ENCODE measurements around the gene SH3PXD2A. TPM values are rescaled to one million over a fixed set of nuclear protein-coding genes. Genes with fewer than 3 reads are reported as not detected.

SH3PXD2A gene
- total RNA-seq, 1 experiment from 2014 or later, result 13.2 TPM

DNA sequence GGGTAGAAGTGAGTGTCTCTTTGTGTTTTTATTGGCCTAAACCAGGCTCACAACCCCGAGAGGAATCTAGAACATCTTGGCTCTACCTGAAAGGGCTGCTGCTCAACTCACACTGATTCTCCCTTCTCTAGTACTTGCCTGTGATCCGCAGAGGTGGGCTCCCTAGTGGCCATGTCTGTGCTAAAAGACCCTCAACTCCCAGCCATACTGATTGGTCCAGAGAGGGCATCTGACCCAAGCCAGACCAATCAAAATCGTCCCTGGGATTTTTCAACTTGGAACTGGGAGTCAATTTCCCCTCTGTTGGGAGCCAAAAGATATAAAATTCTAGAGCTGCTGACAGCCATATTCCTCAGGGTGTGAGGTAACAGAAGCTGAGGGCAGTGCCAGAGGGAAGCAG lies 55.3 kb downstream of the SH3PXD2A start:
- CTCF ChIA-PET, result interaction anchor here (1.4 kb wide), 1 partner anchor 55 kb away, joined by 4 read pairs; no protein-coding TSS in a partner anchor
- POLR2A ChIA-PET, result interaction anchor here (1.4 kb wide), 1 partner anchor 10 kb away, joined by 3 read pairs; no protein-coding TSS in a partner anchor
- Mint-ChIP-seq H3K9me3 (ENCODE audit: unreplicated experiment) (no peaks in the 10 kb centered on the region), H3K36me3 (ENCODE audit: insufficient read depth, unreplicated experiment) (peaks cover 21% of the 10 kb centered on the region), H3K4me1 (ENCODE audit: insufficient read depth, unreplicated experiment) (peaks cover 8% of the 10 kb centered on the region), H3K4me3 (ENCODE audit: unreplicated experiment) (no peak overlapping the region), H3K27me3 (ENCODE audit: insufficient read depth, unreplicated experiment) (no peaks in the 10 kb centered on the region), H3K27ac (ENCODE audit: low read depth, unreplicated experiment) (no peak overlapping the region)
- no TSS peak for BruUV-seq (replicated peaks)
- DNase-seq (ENCODE audit: unreplicated experiment), result no peak
- intact Hi-C loops (cut with micrococcal nuclease), result no loop called here
- TF ChIP-seq, protein P1, sequence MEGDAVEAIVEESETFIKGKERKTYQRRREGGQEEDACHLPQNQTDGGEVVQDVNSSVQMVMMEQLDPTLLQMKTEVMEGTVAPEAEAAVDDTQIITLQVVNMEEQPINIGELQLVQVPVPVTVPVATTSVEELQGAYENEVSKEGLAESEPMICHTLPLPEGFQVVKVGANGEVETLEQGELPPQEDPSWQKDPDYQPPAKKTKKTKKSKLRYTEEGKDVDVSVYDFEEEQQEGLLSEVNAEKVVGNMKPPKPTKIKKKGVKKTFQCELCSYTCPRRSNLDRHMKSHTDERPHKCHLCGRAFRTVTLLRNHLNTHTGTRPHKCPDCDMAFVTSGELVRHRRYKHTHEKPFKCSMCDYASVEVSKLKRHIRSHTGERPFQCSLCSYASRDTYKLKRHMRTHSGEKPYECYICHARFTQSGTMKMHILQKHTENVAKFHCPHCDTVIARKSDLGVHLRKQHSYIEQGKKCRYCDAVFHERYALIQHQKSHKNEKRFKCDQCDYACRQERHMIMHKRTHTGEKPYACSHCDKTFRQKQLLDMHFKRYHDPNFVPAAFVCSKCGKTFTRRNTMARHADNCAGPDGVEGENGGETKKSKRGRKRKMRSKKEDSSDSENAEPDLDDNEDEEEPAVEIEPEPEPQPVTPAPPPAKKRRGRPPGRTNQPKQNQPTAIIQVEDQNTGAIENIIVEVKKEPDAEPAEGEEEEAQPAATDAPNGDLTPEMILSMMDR (IDR thresholded peaks at IDR 0.05; ENCODE audit: unreplicated experiment), result no peak

DNA sequence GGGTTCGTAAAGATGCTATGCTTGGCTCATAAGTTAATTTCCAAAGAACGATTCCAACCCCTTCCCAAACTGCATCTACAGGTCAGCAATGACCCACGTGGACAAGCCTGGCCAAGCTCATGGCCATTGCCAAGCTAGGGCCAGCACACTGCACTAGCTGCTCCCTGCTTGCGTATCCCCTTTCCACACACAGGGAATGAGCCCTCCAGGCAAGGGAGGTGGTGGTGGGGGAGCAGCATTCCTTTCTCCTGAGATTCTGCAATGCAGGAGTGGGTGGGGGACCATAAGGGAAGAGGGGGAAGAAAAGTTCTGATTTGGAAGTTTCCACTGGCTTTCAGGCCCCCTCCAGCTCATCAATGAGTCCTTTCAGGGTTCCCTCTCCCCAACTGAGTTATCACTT lies 56.0 kb downstream of the SH3PXD2A start:
- no peak for DNase-seq (ENCODE audit: unreplicated experiment)

DNA sequence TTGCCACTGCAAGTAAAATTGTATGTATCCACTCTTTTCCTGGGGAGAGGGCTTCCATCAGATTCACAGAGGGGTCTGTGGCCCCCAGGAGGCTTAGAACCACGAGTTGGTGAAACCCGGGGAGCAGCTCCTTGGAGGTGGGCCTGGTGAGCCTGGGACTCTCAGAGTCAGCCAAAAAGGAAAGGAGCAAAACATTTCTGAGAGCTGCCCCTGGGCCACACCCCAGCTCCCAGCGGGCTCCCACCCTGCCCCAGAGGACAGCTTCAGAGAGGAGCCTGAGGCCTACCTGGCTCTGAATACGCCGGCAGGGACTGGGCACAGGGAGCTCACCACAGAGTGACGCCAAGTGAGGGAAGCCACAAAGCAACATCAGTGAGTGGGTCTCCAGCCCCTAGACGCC lies 56.9 kb downstream of the SH3PXD2A start:
- no peak overlapping the region for H3K4me3 Mint-ChIP-seq (ENCODE audit: unreplicated experiment)
- peaks cover 8% of the 10 kb centered on the region for H3K4me1 Mint-ChIP-seq (ENCODE audit: insufficient read depth, unreplicated experiment)
- no TSS peak for BruUV-seq (replicated peaks)
- no peaks in the 10 kb centered on the region for H3K27me3 Mint-ChIP-seq (ENCODE audit: insufficient read depth, unreplicated experiment)
- POLR2A ChIA-PET, result interaction anchor here (1.3 kb wide), 1 partner anchor 9 kb away, joined by 4 read pairs; no protein-coding TSS in a partner anchor
- TF ChIP-seq, protein P1 (IDR thresholded peaks at IDR 0.05; ENCODE audit: unreplicated experiment), result no peak
- DNase-seq (ENCODE audit: unreplicated experiment), result no peak
- H3K27ac Mint-ChIP-seq (ENCODE audit: low read depth, unreplicated experiment), result no peak overlapping the region
- H3K36me3 Mint-ChIP-seq (ENCODE audit: insufficient read depth, unreplicated experiment), result peaks cover 21% of the 10 kb centered on the region
- H3K9me3 Mint-ChIP-seq (ENCODE audit: unreplicated experiment), result no peaks in the 10 kb centered on the region
- intact Hi-C loops (cut with micrococcal nuclease), result no loop called here
- CTCF ChIA-PET, result interaction anchor here (0.7 to 1.4 kb wide), 2 partner anchors 10 to 17 kb away, joined by 3 to 5 read pairs; no protein-coding TSS in a partner anchor

More for the DNA sequence above, 56.0 kb downstream of the SH3PXD2A start:
- Mint-ChIP-seq H3K27me3 (ENCODE audit: insufficient read depth, unreplicated experiment) (no peaks in the 10 kb centered on the region), H3K4me3 (ENCODE audit: unreplicated experiment) (no peak overlapping the region), H3K27ac (ENCODE audit: low read depth, unreplicated experiment) (no peak overlapping the region), H3K9me3 (ENCODE audit: unreplicated experiment) (no peaks in the 10 kb centered on the region), H3K36me3 (ENCODE audit: insufficient read depth, unreplicated experiment) (peaks cover 21% of the 10 kb centered on the region), H3K4me1 (ENCODE audit: insufficient read depth, unreplicated experiment) (peaks cover 8% of the 10 kb centered on the region)
- TF ChIP-seq, protein P1 (IDR thresholded peaks at IDR 0.05; ENCODE audit: unreplicated experiment), result no peak
- BruUV-seq (replicated peaks), result no TSS peak
- ChIA-PET POLR2A (interaction anchor here (1.3 kb wide), 1 partner anchor 9 kb away, joined by 4 read pairs; no protein-coding TSS in a partner anchor), CTCF (interaction anchor here (0.8 kb wide), 1 partner anchor 17 kb away, joined by 3 read pairs; no protein-coding TSS in a partner anchor)
- intact Hi-C loops (cut with micrococcal nuclease), result no loop called here

DNA sequence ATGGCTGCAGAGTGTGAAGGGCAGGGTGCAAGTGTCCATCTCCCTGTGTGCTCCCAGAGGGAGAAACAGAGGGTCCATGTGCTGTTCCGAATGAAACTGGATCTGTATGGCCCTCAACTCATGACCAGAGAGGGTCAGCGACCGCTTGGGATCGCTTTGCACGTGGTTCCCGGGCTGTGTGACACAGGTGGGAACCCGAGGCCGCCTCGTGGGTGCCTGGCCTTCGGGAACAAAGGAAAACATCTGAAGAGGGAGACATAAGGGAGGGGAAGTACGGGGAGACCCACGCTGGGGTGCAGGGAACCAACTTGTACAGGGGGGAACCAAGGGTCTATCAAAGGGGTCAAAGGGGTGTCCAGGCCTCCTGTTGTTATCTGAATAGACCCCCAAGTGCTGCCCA lies 57.5 kb downstream of the SH3PXD2A start:
- BruUV-seq (replicated peaks), result no TSS peak
- CTCF ChIA-PET, result interaction anchor here (0.6 to 1.4 kb wide), 2 partner anchors 17 to 227 kb away, joined by 3 to 5 read pairs; no protein-coding TSS in a partner anchor
- H3K27ac Mint-ChIP-seq (ENCODE audit: low read depth, unreplicated experiment), result no peak overlapping the region

More for the DNA sequence above, 57.5 kb downstream of the SH3PXD2A start:
- H3K27me3 Mint-ChIP-seq (ENCODE audit: insufficient read depth, unreplicated experiment), result no peaks in the 10 kb centered on the region
- TF ChIP-seq, protein P1 (IDR thresholded peaks at IDR 0.05; ENCODE audit: unreplicated experiment), result no peak
- H3K36me3 Mint-ChIP-seq (ENCODE audit: insufficient read depth, unreplicated experiment), result peaks cover 21% of the 10 kb centered on the region
- H3K4me3 Mint-ChIP-seq (ENCODE audit: unreplicated experiment), result no peak overlapping the region
- DNase-seq (ENCODE audit: unreplicated experiment), result no peak
- no peaks in the 10 kb centered on the region for H3K9me3 Mint-ChIP-seq (ENCODE audit: unreplicated experiment)
- intact Hi-C loops (cut with micrococcal nuclease), result no loop called here
- H3K4me1 Mint-ChIP-seq (ENCODE audit: insufficient read depth, unreplicated experiment), result peaks cover 8% of the 10 kb centered on the region
- POLR2A ChIA-PET, result no interaction called here

Data from MCF 10A (cell line).